ENCODE results near the gene LAMA1.
"Not testable (repeated sequence)": the region's sequence is repeated elsewhere in the genome, so short reads cannot be mapped to it uniquely, and the experiment has no call there.

The LAMA1 gene

GRCh38 chr18:6940451-6940850, 177.1 kb downstream of the LAMA1 start:
- DNase-seq = no peak

GRCh38 chr18:6939972-6940371, 177.6 kb downstream of the LAMA1 start:
- DNase-seq = no peak

GRCh38 chr18:6938403-6938802, 179.2 kb downstream of the LAMA1 start:
- not testable (repeated sequence) for DNase-seq

GRCh38 chr18:6938003-6938402, 179.6 kb downstream of the LAMA1 start:
- no peak for DNase-seq

- DNase-seq = no peak
These were observed 182.7 kb downstream of the LAMA1 start for GRCh38 chr18:6934859-6935258.

- no peak for DNase-seq
These were observed 188.1 kb downstream of the LAMA1 start for GRCh38 chr18:6929370-6930102.

GRCh38 chr18:6928359-6928758, 189.2 kb downstream of the LAMA1 start:
- DNase-seq = no peak

- DNase-seq = no peak
These were observed 190.4 kb downstream of the LAMA1 start for GRCh38 chr18:6927153-6927552.

GRCh38 chr18:6923220-6923619, 194.4 kb downstream of the LAMA1 start:
- no peak for DNase-seq

- no peak for DNase-seq
These were observed 196.0 kb downstream of the LAMA1 start for GRCh38 chr18:6921571-6921970.

GRCh38 chr18:6920099-6920955, 197.3 kb downstream of the LAMA1 start:
- no peak for DNase-seq

GRCh38 chr18:6917072-6917471, 200.5 kb downstream of the LAMA1 start:
- no peak for DNase-seq

GRCh38 chr18:6901286-6901926, 216.2 kb downstream of the LAMA1 start:
- DNase-seq = no peak

- no peak for DNase-seq
These were observed 225.8 kb downstream of the LAMA1 start for GRCh38 chr18:6891788-6892187.
